Natural killer cell (primary cell): Measurements from ENCODE around the gene TEX54. TPM values are rescaled to one million over a fixed set of nuclear protein-coding genes. Genes with fewer than 3 reads are reported as not detected.
"Not testable (repeated sequence)": the region's sequence is repeated elsewhere in the genome, so short reads cannot be mapped to it uniquely, and the experiment has no call there.

Experiments
- ATAC-seq, 3 donors: fragments of 150-1000 bp in 2 of 3; fragments of 200-7000 bp in 1 of 3; cut with Tn5 transposase; 1 replicate in 1 of 3; 2 replicates in 2 of 3; pipeline ENCODE4 v1.10.0; 2021; ENCODE audit warnings: mild to moderate bottlenecking in 2 of 3, moderate library complexity in 2 of 3
- DNase-seq, 2 donors: peaks; one replicate each; pipeline versions ENCODE4 v3.0.0 to v3.0.0-alpha.2; 2013 to 2021; ENCODE audit warnings: mixed read lengths in 1 of 2
- H3K27ac ChIP-seq: one replicate; pipeline ENCODE4 v1.5.1; 2013; ENCODE audit warnings: mild to moderate bottlenecking, low read length
- H3K27me3 ChIP-seq: one replicate; pipeline ENCODE4 v1.6.1; 2013; ENCODE audit warnings: low read length; ENCODE audit not compliant: control insufficient read depth, insufficient read depth
- H3K36me3 ChIP-seq: one replicate; pipeline ENCODE4 v1.6.1; 2013; ENCODE audit warnings: low read length; ENCODE audit not compliant: control insufficient read depth, insufficient read depth
- H3K4me1 ChIP-seq: one replicate; pipeline ENCODE4 v1.6.1; 2013; ENCODE audit warnings: low read length; ENCODE audit not compliant: control insufficient read depth, insufficient read depth
- H3K4me3 ChIP-seq: one replicate; pipeline ENCODE4 v1.5.1; 2013; ENCODE audit warnings: low read length
- H3K9me3 ChIP-seq: one replicate; pipeline ENCODE4 v1.6.1; 2013; ENCODE audit warnings: low read length; ENCODE audit not compliant: control insufficient read depth, insufficient read depth
- H3K27ac Mint-ChIP-seq, 2 donors: one replicate each; pipeline ENCODE4 v1.8.0; 2022; ENCODE audit warnings: mild to moderate bottlenecking in 2 of 2, mixed read lengths in 2 of 2, moderate library complexity in 1 of 2
- H3K27me3 Mint-ChIP-seq, 2 donors: one replicate each; pipeline ENCODE4 v1.8.0; 2022; ENCODE audit warnings: low read depth in 2 of 2, mixed read lengths in 2 of 2
- H3K36me3 Mint-ChIP-seq: one replicate; pipeline ENCODE4 v1.8.0; 2022; ENCODE audit warnings: mixed read lengths
- H3K4me1 Mint-ChIP-seq, 2 donors: one replicate each; pipeline ENCODE4 v1.8.0; 2022; ENCODE audit warnings: mixed read lengths in 2 of 2
- H3K4me3 Mint-ChIP-seq: one replicate; pipeline ENCODE4 v1.8.0; 2022; ENCODE audit warnings: mild to moderate bottlenecking, moderate library complexity, mixed read lengths
- H3K9me3 Mint-ChIP-seq, 2 donors: one replicate each; pipeline ENCODE4 v1.8.0; 2022; ENCODE audit warnings: mixed read lengths in 2 of 2
- WGBS: methylation state at CpG from one replicate; pipeline ENCODE4 v1.1.7; 2013; ENCODE audit warnings: missing lambda C conversion rate; ENCODE audit not compliant: insufficient coverage; 5-methylcytosine and 5-hydroxymethylcytosine counted together
- intact Hi-C: fragments of 100-400 bp; cut with micrococcal nuclease; formaldehyde crosslinking; loops from one replicate; pipeline ENCODE4 v1.14.2; 2022
- total RNA-seq, 4 donors: library from RNA; stranded (reverse); fragments of 120-200 nt in 1 of 4; gene quantifications; one replicate each; pipeline versions ENCODE4 v1.2.3 to v1.2.4, GENCODE V29; 2013 to 2022
- TF ChIP-seq, protein P1 (sequence below): fragments of 200-600 bp; IDR thresholded peaks from one replicate; pipeline ENCODE4 v1.8.0; 2022; ENCODE audit warnings: antibody characterized with exemption

Gene TEX54
- total RNA-seq, 3 donors from 2014 or later (not counting 1 experiment from before 2014, with no cell fraction given): not detected

DNA sequence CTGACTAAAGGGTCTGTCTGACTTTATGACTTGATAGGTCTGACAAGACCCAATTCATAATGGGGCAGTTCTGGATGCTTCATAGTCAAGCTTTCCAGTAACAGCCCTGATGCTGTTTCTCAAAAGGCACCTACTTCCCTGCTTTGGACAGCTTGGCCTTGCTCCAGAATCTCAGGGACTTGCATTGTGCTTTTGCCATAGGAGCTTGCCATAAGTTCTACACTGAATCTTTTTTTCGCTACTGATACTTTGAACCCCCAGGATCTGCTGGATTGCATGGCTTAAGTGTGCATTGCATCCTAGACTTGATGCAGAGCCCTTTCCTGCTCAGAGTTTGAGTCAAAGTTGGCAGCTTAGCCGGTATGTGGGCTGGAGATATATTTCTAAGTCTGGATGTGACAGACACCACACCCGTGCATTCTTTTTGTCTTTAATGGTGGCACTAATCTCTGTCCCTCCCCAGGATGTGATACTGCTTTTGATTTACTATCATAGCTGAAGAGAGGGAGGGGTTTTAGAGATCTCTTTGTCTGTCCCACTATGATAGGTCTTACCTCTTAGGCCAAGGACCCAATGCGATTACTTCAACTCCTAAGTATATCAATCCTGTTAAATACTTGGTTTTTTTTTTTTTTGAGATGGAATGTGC lies 31.2 kb upstream of the TEX54 start:
- ATAC-seq (no peak), DNase-seq (no peak)
- Mint-ChIP-seq H3K9me3 (no peaks in the 10 kb centered on the region), H3K4me1 (peaks cover 6% of the 10 kb centered on the region in 2 donors), H3K27ac (no peak overlapping the region), H3K4me3 (no peak overlapping the region), H3K27me3 (no peaks in the 10 kb centered on the region), H3K36me3 (no peaks in the 10 kb centered on the region)
- WGBS: 78% methylated on average over 3 of the region's 4 CpGs
- H3K4me1 ChIP-seq: peaks cover 3% of the 10 kb centered on the region
- H3K27me3 ChIP-seq: no peaks in the 10 kb centered on the region
- H3K9me3 ChIP-seq: no peaks in the 10 kb centered on the region
- no peak overlapping the region for H3K27ac ChIP-seq
- H3K4me3 ChIP-seq: no peak overlapping the region
- TF ChIP-seq, protein P1, sequence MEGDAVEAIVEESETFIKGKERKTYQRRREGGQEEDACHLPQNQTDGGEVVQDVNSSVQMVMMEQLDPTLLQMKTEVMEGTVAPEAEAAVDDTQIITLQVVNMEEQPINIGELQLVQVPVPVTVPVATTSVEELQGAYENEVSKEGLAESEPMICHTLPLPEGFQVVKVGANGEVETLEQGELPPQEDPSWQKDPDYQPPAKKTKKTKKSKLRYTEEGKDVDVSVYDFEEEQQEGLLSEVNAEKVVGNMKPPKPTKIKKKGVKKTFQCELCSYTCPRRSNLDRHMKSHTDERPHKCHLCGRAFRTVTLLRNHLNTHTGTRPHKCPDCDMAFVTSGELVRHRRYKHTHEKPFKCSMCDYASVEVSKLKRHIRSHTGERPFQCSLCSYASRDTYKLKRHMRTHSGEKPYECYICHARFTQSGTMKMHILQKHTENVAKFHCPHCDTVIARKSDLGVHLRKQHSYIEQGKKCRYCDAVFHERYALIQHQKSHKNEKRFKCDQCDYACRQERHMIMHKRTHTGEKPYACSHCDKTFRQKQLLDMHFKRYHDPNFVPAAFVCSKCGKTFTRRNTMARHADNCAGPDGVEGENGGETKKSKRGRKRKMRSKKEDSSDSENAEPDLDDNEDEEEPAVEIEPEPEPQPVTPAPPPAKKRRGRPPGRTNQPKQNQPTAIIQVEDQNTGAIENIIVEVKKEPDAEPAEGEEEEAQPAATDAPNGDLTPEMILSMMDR: no peak
- no peaks in the 10 kb centered on the region for H3K36me3 ChIP-seq
- intact Hi-C loops: loop anchor here (2.0 to 10.0 kb wide), 3 partner anchors 17 to 469 kb away; partner anchors contain the start of genes SLC3A2 and TTC9C

DNA sequence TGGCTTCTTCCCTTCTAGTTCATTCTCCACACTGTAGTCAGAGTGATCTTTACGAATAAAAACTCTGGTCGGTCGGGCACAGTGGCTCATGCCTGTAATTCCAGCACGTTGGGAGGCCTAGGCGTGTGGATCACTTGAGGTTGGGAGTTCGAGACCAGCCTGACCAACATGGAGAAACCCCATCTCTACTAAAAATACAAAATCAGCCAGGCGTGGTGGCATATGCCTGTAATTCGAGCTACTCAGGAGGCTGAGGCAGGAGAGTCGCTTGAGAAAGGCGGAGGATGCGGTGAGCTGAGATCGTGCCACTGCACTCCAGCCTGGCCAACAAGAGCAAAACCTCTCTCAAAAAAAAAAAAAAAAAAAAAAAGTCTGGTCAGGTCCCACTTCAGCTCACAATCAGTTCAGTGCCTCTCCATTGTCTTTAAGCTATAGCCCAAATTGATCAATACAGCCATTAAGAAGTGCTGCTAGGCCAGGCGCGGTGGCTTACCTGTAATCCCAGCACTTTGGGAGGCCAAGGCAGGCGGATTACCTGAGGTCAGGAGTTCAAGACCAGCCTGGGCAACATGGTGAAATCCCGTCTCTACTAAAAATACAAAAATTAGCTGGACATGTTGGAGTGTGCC lies 29.0 kb upstream of the TEX54 start:
- H3K4me3 Mint-ChIP-seq, H3K4me3 ChIP-seq, H3K27me3 ChIP-seq, H3K36me3 Mint-ChIP-seq, H3K27ac ChIP-seq, ATAC-seq, H3K9me3 ChIP-seq, DNase-seq, H3K36me3 ChIP-seq, H3K9me3 Mint-ChIP-seq, H3K4me1 Mint-ChIP-seq, H3K27ac Mint-ChIP-seq, H3K27me3 Mint-ChIP-seq: not testable (repeated sequence)
- intact Hi-C loops: loop anchor here (1.0 to 10.0 kb wide), 5 partner anchors 19 to 467 kb away; partner anchors contain the start of genes SLC3A2 and TTC9C
- 90% methylated on average over 16 of the region's 16 CpGs for WGBS
- H3K4me1 ChIP-seq: peaks cover 11% of the 10 kb centered on the region

DNA sequence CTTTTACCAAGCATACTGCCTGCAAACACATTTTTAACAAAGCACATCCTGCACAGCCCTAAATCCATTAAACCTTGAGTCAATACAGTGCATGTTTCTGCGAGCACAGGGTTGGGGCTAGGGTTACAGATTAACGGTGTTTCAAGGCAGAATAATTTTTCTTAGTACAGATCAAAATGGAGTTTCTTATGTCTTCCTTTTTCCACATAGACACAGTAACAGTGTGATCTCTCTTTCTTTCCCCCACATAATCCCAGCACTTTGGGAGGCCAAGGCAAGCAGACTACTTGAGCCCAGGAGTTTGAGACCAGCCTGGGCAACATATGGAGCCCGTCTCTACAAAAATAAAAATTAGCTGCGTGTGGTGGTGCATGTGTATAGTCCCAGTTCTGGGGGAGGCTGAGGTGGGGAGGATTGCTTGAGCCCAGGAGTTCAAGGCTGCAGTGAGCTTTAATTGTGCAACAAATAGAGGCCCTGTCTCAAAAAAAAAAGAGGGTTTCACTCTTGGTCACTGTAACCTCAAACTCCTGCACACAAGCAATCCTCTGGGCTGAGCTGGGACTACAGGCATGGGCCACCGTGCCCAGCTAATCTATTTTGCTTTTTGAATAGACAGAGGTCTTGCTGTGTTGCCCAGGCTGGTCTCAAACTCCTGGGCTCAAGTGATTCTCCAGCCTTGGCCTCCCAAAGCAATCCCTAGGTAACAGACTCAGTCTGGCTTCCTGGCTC lies 28.4 kb upstream of the TEX54 start:
- no peak for DNase-seq
- Histone ChIP-seq H3K4me3 (no peak overlapping the region), H3K36me3 (no peaks in the 10 kb centered on the region), H3K27ac (no peak overlapping the region), H3K9me3 (no peaks in the 10 kb centered on the region), H3K27me3 (no peaks in the 10 kb centered on the region), H3K4me1 (peaks cover 17% of the 10 kb centered on the region)
- TF ChIP-seq, protein P1: no peak
- Mint-ChIP-seq H3K36me3 (no peaks in the 10 kb centered on the region), H3K4me1 (peaks cover 12% of the 10 kb centered on the region in 2 donors), H3K27me3 (no peaks in the 10 kb centered on the region), H3K27ac (no peak overlapping the region), H3K4me3 (no peak overlapping the region), H3K9me3 (no peaks in the 10 kb centered on the region)
- ATAC-seq: no peak
- intact Hi-C loops: loop anchor here (10.0 kb wide), 1 partner anchor 466 kb away; no protein-coding TSS in a partner anchor
- WGBS: 74% methylated on average over 5 of the region's 5 CpGs

DNA sequence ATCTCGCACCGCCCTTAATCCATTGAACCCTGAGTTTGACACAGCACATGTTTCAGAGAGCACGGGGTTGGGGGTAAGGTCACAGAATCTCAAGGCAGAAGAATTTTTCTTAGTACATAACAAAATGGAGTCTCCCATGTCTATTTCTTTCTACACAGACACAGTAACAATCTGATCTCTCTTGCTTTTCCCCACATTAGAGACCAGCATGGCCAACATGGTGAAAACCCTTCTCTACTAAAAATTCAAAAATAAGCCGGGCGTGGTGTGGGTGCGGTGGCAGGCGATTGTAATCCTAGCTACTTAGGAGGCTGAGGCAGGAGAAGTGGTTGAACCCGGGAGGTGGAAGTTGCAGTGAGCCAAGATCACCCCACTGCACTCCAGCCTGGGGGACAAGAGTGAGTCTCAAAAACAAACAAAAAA lies 26.7 kb upstream of the TEX54 start:
- not testable (repeated sequence) for H3K9me3 ChIP-seq, H3K9me3 Mint-ChIP-seq, H3K4me3 Mint-ChIP-seq, H3K27ac Mint-ChIP-seq, H3K36me3 ChIP-seq, DNase-seq, H3K27ac ChIP-seq, H3K27me3 ChIP-seq, ATAC-seq, H3K36me3 Mint-ChIP-seq, H3K27me3 Mint-ChIP-seq, H3K4me3 ChIP-seq
- H3K4me1 ChIP-seq: peaks cover 25% of the 10 kb centered on the region
- peaks cover 29% of the 10 kb centered on the region in 2 donors for H3K4me1 Mint-ChIP-seq
- 97% methylated on average over 5 of the region's 8 CpGs for WGBS
- intact Hi-C loops: loop anchor here (5.0 kb wide), 1 partner anchor 267 kb away; the partner anchor contains the start of gene TUT1
